ENCODE results near the gene ABCC10.

Gene ABCC10

GRCh38 chr6:43444036-43444435 lies 16.7 kb downstream of the ABCC10 start:
- H3K36me3 Mint-ChIP-seq = peaks cover 23% of the 10 kb centered on the region
- no peak for ATAC-seq (ENCODE audit: low read depth)
- no peaks in the 10 kb centered on the region for H3K4me1 Mint-ChIP-seq
- H3K27ac Mint-ChIP-seq = no peak overlapping the region
- DNase-seq (ENCODE audit: low spot score in 2 of 2) = no peak
- no peaks in the 10 kb centered on the region for H3K9me3 Mint-ChIP-seq
- H3K4me3 Mint-ChIP-seq = no peak overlapping the region
- H3K27me3 Mint-ChIP-seq = no peaks in the 10 kb centered on the region

- H3K4me3 Mint-ChIP-seq = no peak overlapping the region
- no peak overlapping the region for H3K27ac Mint-ChIP-seq
- no peak for DNase-seq (ENCODE audit: low spot score in 2 of 2)
- H3K9me3 Mint-ChIP-seq = no peaks in the 10 kb centered on the region
- no peak for ATAC-seq (ENCODE audit: low read depth)
- peaks cover 23% of the 10 kb centered on the region for H3K36me3 Mint-ChIP-seq
- no peaks in the 10 kb centered on the region for H3K4me1 Mint-ChIP-seq
- H3K27me3 Mint-ChIP-seq = no peaks in the 10 kb centered on the region
Observed at GRCh38 chr6:43444582-43444981, 17.2 kb downstream of the ABCC10 start.

GRCh38 chr6:43445576-43445975 lies 18.2 kb downstream of the ABCC10 start:
- ATAC-seq (ENCODE audit: low read depth) (no peak), DNase-seq (ENCODE audit: low spot score in 2 of 2) (no peak)
- H3K27ac Mint-ChIP-seq = no peak overlapping the region
- no peaks in the 10 kb centered on the region for H3K27me3 Mint-ChIP-seq
- H3K4me3 Mint-ChIP-seq = no peak overlapping the region
- peaks cover 23% of the 10 kb centered on the region for H3K36me3 Mint-ChIP-seq
- H3K4me1 Mint-ChIP-seq = no peaks in the 10 kb centered on the region
- H3K9me3 Mint-ChIP-seq = no peaks in the 10 kb centered on the region

GRCh38 chr6:43447604-43448003 lies 20.3 kb downstream of the ABCC10 start:
- Mint-ChIP-seq H3K27ac (no peak overlapping the region), H3K4me1 (no peaks in the 10 kb centered on the region), H3K9me3 (no peaks in the 10 kb centered on the region), H3K4me3 (no peak overlapping the region), H3K27me3 (no peaks in the 10 kb centered on the region), H3K36me3 (peaks cover 26% of the 10 kb centered on the region)
- no peak for ATAC-seq (ENCODE audit: low read depth)
- no peak for DNase-seq (ENCODE audit: low spot score in 2 of 2)

GRCh38 chr6:43448916-43449315 lies 21.6 kb downstream of the ABCC10 start:
- Mint-ChIP-seq H3K4me3 (no peak overlapping the region), H3K36me3 (peaks cover 26% of the 10 kb centered on the region), H3K9me3 (no peaks in the 10 kb centered on the region), H3K27ac (no peak overlapping the region), H3K27me3 (no peaks in the 10 kb centered on the region), H3K4me1 (peaks cover under 1% of the 10 kb centered on the region)
- DNase-seq (ENCODE audit: low spot score in 2 of 2) (no peak), ATAC-seq (ENCODE audit: low read depth) (no peak)

GRCh38 chr6:43450699-43451131 lies 23.4 kb downstream of the ABCC10 start:
- Mint-ChIP-seq H3K36me3 (peaks cover 20% of the 10 kb centered on the region), H3K4me3 (no peak overlapping the region), H3K4me1 (peaks cover 13% of the 10 kb centered on the region), H3K27ac (no peak overlapping the region), H3K9me3 (no peaks in the 10 kb centered on the region), H3K27me3 (no peaks in the 10 kb centered on the region)
- DNase-seq (ENCODE audit: low spot score in 2 of 2) = no peak
- ATAC-seq (ENCODE audit: low read depth) = no peak

DNA sequence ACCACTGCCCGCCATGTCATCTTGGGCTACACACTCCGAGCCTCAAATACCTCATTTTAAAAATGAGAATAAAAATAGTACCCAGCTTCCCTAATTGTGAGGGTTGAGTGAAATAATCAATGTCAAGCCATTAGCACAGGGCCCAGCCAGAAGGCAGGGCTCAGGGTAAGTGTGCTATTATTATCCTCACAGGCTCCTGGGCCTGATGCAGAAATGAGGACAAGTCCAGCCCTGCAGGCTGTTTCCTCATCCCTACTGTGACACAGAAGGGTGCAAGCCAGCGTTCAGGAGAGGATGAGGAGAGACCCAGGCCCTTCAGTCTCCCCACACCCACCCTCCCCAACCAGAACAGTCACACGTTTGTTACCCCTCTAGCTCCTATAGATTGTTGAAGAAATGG lies 24.0 kb downstream of the ABCC10 start:
- Mint-ChIP-seq H3K27me3 (no peaks in the 10 kb centered on the region), H3K36me3 (peaks cover 18% of the 10 kb centered on the region), H3K9me3 (no peaks in the 10 kb centered on the region), H3K4me1 (peaks cover 18% of the 10 kb centered on the region), H3K27ac (no peak overlapping the region), H3K4me3 (no peak overlapping the region)
- DNase-seq (ENCODE audit: low spot score in 2 of 2) (no peak), ATAC-seq (ENCODE audit: low read depth) (no peak)

DNA sequence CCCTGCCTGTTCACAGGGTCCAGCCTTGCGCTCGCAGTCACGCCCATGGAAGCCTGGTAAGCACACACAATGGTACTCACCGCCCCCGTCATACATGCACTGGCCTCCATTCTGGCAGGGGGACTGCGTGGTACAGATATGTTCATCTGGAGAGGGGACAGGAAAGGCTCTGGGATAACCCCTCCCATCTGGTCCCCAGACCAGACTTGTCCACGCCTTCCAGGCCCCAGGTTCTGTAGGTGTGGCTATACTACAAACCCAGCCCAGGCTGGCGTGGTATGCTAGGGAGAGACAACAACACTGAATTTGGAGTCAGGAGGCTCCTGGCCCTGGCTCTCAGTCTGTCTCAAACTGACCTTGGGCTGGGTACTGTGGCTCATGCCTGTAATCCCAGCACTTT lies 24.6 kb downstream of the ABCC10 start:
- H3K27me3 Mint-ChIP-seq = peaks cover 2% of the 10 kb centered on the region
- no peaks in the 10 kb centered on the region for H3K9me3 Mint-ChIP-seq
- no peak for DNase-seq (ENCODE audit: low spot score in 2 of 2)
- peak overlapping the region; percentile 30 for H3K27ac Mint-ChIP-seq
- ATAC-seq (ENCODE audit: low read depth) = no peak
- peaks cover 18% of the 10 kb centered on the region for H3K4me1 Mint-ChIP-seq
- H3K4me3 Mint-ChIP-seq = no peak overlapping the region
- peaks cover 16% of the 10 kb centered on the region for H3K36me3 Mint-ChIP-seq

GRCh38 chr6:43452896-43453295 lies 25.6 kb downstream of the ABCC10 start:
- H3K27me3 Mint-ChIP-seq = peaks cover 2% of the 10 kb centered on the region
- ATAC-seq (ENCODE audit: low read depth) (no peak), DNase-seq (ENCODE audit: low spot score in 2 of 2) (no peak)
- H3K4me1 Mint-ChIP-seq = peaks cover 18% of the 10 kb centered on the region
- H3K27ac Mint-ChIP-seq = no peak overlapping the region
- no peak overlapping the region for H3K4me3 Mint-ChIP-seq
- H3K9me3 Mint-ChIP-seq = no peaks in the 10 kb centered on the region
- peaks cover 10% of the 10 kb centered on the region for H3K36me3 Mint-ChIP-seq

DNA sequence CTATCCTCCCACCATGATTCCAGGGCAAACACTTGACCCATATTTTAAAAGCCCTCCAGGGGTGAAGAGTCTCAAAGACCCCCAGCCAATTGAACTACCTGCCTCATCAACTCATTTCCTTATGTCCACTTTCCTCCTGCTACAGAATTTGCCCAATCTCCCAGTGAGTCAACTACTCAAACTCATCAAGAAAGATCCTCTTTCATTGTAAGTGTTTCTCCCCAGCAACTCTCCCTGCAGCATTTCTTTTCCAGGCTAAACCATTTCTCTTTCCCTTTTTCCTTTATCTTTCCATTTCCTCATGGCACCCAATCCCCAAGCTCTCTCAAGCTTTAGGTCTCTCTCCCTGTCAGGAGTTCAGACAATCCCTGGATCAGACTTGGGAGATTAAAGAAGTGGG lies 26.5 kb downstream of the ABCC10 start:
- peak overlapping the region; percentile 69 for H3K27ac Mint-ChIP-seq
- H3K36me3 Mint-ChIP-seq = peaks cover 5% of the 10 kb centered on the region

GRCh38 chr6:43454290-43454695 lies 27.0 kb downstream of the ABCC10 start:
- peaks cover 18% of the 10 kb centered on the region for H3K4me1 Mint-ChIP-seq
- no peaks in the 10 kb centered on the region for H3K9me3 Mint-ChIP-seq
- peak; percentile 51 to 73 for DNase-seq (ENCODE audit: low spot score in 2 of 2)
- ATAC-seq (ENCODE audit: low read depth) = peak; percentile 52
- peaks cover 2% of the 10 kb centered on the region for H3K27me3 Mint-ChIP-seq
- H3K4me3 Mint-ChIP-seq = peak overlapping the region; percentile 91
- peaks cover 3% of the 10 kb centered on the region for H3K36me3 Mint-ChIP-seq
- peak overlapping the region; percentile 69 for H3K27ac Mint-ChIP-seq

More for the DNA sequence above, 26.5 kb downstream of the ABCC10 start:
- Mint-ChIP-seq H3K9me3 (no peaks in the 10 kb centered on the region), H3K4me3 (peak overlapping the region; percentile 91), H3K27me3 (peaks cover 2% of the 10 kb centered on the region), H3K4me1 (peaks cover 18% of the 10 kb centered on the region)
- ATAC-seq (ENCODE audit: low read depth) (no peak), DNase-seq (ENCODE audit: low spot score in 2 of 2) (no peak)

DNA sequence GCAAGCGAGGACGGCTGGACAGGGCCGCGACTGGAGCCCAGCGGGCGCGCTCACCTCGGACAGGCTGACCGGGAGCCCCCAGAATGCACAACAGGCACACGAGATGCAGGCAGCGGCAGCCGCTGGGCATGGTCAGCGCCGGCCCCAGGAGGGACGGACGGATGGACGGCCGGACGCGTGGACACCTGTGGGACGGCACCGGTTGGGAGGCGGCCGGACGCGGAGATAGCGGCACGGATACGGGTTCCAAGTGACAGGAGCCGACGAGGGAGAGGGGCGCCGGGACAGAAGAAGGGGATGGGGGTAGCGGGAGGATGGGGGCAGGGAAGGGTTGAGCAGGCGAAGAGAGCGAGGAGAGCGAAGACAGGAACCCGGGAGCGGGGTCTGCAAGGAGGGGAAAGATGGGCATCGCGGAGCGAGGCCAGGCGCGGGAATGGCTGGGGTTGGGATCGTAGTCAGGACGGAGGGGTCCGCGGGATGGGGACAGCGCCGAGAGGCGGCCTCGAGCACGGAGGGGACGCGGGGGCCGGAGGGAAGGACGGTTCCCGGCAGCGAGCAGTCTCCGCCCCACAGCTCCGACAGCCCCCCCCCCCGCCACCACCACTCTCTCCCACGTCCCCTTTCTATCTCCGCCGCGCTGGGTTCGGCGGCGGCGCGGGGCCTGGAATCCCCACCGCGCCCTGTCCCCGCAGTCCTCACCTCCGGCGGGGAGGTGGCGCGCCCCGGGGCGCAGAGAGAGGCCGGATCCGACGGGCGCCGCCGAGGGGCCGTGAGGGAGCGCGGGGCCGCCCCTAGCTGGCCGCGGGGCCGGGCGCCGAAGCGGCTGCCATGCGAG lies 27.6 kb downstream of the ABCC10 start:
- Mint-ChIP-seq H3K27ac (peak overlapping the region; percentile 69), H3K4me3 (peak overlapping the region; percentile 91), H3K9me3 (no peaks in the 10 kb centered on the region), H3K36me3 (peaks cover 3% of the 10 kb centered on the region), H3K27me3 (peaks cover 2% of the 10 kb centered on the region), H3K4me1 (peaks cover 18% of the 10 kb centered on the region)
- DNase-seq (ENCODE audit: low spot score in 2 of 2) (peak; percentile 14 to 44), ATAC-seq (ENCODE audit: low read depth) (peak; percentile 61)

GRCh38 chr6:43455531-43456428 lies 28.4 kb downstream of the ABCC10 start, which contains the start of gene DLK2:
DLK2 (minus strand) TSS chr6:43455548; CDS start chr6:43454825, 723 bp downstream.
- Mint-ChIP-seq H3K36me3 (peaks cover 3% of the 10 kb centered on the region), H3K27ac (peak within 1 kb of the TSS; percentile 69), H3K9me3 (no peaks in the 10 kb centered on the region), H3K4me3 (peak within 1 kb of the TSS; percentile 91), H3K4me1 (peaks cover 18% of the 10 kb centered on the region), H3K27me3 (peaks cover 2% of the 10 kb centered on the region)
- peak; percentile 21 to 32 for DNase-seq (ENCODE audit: low spot score in 2 of 2)
- peak; percentile 65 for ATAC-seq (ENCODE audit: low read depth)

DNA sequence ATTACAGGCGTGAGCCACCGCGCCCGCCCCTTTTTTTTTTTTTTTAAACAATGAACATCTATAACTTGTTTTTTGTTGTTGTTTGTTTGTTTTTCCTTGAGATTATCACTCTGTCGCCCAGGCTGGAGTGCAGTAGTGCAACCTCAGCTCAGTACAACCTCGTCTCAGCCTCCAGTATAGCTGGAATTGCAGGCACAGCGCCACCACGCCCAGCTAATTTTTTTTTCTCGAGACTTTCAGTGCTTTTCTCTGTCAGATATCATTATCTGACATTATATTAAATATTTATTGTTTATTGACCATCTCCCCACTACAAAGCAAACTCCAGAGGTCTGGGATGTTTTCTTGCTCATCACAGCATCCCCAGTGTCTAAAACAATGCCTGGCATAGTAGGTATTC lies 30.3 kb downstream of the ABCC10 start:
- DNase-seq (ENCODE audit: low spot score in 2 of 2) = no peak
- no peak overlapping the region for H3K27ac Mint-ChIP-seq
- ATAC-seq (ENCODE audit: low read depth) = no peak
- no peaks in the 10 kb centered on the region for H3K36me3 Mint-ChIP-seq
- no peaks in the 10 kb centered on the region for H3K9me3 Mint-ChIP-seq
- H3K4me1 Mint-ChIP-seq = peaks cover 18% of the 10 kb centered on the region
- no peak overlapping the region for H3K4me3 Mint-ChIP-seq
- peaks cover 9% of the 10 kb centered on the region for H3K27me3 Mint-ChIP-seq
